GM19023 (cell line): ENCODE results near the gene CRHR2.

Experiments used
- ATAC-seq: cut with Tn5 transposase; IDR thresholded peaks from one replicate; pipeline ENCODE4 v1.9.1; 2021; ENCODE audit warnings: mild to moderate bottlenecking, moderate library complexity; ENCODE audit not compliant: unreplicated experiment

The CRHR2 gene

DNA sequence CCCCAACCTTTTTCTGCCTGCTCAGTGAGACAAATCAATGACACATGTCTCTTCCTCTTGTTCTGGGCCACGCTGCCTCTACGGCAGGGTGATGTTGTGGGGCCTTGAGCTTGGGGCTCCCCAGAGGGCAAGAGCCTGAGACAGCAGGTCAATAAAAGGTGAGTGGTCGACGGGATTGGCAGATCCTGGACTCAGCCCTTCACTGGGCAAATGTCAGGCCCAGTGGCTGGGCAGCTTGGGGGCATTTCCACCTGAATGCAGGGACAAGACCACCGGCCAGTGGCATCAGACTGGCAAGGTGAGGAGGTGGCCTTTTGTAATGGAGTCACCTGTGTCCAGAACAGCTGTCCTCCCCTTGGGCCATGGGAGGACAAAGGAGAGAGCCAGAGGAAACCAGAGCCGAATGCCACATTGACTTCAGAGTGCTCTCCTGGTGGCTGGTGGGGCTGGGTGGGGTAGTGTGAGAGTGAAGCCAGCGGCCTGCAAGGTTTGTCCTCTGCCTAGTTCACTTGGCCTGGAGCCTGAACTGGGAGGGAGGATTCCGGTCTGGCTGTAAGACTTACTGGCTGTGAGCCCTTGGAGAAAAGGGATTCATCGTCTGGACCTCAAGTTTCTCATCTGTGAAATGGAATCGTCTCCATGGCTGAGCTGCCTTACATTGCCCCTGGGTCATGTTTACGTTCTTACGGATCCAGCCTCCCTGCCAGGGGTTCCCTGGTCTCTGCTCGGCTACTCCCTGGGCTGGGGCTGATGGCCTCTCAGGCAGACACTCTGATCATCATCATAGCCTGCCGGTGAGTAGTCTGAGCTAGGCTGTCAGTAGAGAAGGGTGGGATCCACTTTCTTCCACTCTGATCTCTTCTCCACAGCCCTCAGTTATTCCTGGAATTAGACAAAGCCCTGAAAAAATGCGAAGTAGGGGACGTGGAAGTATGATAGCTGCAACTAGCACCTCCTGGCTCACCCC lies 25.4 kb upstream of the CRHR2 start:
- ATAC-seq = no peak

DNA sequence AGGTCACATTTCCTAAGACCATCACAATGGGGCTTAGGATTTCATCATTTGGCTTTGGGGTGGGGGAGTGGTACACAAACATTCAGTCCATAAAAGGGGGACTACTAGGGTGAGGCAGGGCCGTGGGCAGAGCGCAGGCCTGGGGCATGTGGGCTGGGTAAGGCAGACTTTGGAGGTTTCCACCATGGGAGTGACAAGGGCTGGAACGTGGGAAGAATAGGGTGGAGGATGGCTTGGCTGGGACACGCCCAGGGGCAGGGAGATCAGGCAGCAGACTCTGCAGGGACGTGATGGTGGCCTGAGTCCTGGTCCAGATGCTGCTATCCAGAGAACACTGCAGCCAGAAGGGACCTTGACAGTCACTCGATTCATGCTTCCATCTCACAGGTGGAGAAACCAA lies 24.7 kb upstream of the CRHR2 start:
- no peak for ATAC-seq

DNA sequence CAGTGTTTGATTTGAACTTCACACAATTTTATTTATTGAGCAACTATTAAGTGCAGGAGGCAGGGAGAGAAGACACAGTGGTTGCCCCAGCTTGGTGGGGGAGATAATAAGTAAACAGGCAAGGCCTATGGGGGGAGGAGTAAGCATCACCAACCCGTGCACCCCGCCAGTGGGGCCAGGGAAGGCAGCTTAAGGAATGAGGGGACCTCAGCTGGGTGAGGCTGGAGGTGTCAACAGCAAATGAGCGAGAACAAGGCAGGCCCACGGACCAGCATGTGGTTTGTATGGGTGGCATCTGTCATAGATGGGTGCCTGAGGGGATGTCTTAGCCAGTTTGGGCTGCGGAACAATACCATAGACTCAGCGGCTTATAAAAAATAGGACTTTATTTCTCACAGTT lies 24.1 kb upstream of the CRHR2 start:
- no peak for ATAC-seq

DNA sequence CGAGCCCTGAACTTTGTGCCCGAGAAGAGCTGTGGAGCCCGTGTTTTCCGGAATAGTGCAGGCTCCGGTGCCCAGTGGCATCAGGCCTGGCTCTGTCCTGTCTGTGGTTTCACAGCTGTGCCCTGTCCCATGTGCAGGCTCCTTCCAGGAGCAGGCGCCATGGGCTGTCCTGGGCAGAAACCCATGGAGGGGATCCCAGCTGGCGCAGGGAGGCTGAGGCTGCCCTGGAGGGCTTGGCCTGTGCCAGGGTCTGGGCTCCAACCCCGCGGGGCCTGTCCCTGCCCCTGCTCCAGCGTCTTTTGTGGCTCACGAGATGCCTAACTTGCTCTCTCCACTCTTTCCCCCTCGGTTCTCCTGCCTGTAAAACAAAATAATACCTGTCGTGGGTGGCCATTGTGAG lies 23.3 kb upstream of the CRHR2 start:
- ATAC-seq = no peak

DNA sequence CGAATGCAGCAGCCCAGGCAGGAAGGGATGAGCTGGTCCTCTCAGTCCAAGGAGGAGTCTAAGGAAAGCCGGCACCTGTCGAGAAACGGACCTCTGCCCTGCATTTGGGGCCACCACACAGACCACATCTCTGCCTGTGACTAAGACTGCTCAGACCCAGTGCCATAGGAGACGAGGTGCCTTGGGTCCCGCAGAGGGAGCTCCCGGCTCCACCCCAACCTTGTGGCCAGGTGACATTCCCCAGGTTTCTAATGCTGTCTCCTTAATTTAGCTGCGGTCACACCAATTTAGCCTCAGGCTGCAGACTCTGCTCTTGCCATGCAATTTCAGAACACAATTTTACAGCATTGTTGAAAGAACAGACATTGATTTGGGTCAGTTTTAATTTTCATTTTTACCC lies 22.8 kb upstream of the CRHR2 start:
- ATAC-seq = no peak

DNA sequence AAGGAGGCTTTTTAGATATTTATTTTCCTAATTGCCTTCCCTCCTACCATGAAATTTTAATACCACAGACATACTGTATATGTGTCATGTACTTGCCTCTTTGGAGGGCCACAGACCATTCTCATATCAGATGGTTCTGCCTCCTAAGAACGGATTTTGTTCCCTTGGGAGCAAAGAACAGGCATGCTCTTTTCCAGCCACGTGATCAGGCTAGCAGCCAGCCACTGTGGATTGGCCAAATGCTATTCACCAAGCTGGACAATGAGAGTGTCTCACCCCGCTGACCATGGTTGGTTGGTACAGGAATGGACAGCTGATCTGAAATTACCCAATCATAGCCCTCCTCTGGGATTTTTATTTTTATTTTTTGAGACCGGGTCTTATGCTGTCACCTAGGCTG lies 21.5 kb upstream of the CRHR2 start:
- no peak for ATAC-seq

DNA sequence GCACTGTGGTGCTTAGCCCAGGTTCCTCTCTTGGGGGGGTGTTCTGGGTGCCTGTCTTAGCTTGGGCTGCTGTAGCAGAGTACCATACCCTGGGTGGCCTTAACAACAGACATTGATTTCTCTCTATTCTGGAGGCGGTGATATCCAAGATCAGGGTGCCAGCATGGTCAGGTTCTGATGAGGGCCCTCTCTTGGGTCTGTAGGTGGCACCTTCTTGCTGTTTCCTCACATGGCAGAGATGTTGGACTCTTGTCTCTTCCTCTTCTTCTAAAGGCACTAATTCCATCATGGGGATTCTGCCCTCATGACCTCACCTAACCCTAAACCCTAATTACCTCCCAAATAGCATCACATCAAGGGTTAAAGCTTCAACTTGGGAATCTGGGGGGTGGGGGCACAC lies 19.9 kb upstream of the CRHR2 start:
- no peak for ATAC-seq

DNA sequence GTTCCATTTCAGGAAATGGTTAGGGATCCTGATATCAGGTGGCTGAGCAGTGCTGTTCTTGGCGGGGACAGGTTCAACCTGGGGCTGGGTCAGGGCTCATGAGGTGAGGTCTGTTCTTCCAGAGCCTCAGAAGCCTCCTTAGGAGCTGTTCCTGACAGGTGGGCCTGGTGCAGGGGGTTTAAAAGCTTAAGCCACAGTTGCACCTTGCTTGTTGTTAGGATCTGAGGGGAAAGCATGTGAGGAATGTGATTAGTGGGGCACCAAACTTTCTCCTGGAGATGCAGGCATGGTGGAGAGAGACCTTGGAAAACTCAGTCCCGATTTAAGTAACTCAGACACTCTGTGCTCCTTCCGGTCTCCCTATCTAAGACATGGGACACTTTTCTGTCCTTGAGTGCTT lies 18.7 kb upstream of the CRHR2 start:
- ATAC-seq = no peak

DNA sequence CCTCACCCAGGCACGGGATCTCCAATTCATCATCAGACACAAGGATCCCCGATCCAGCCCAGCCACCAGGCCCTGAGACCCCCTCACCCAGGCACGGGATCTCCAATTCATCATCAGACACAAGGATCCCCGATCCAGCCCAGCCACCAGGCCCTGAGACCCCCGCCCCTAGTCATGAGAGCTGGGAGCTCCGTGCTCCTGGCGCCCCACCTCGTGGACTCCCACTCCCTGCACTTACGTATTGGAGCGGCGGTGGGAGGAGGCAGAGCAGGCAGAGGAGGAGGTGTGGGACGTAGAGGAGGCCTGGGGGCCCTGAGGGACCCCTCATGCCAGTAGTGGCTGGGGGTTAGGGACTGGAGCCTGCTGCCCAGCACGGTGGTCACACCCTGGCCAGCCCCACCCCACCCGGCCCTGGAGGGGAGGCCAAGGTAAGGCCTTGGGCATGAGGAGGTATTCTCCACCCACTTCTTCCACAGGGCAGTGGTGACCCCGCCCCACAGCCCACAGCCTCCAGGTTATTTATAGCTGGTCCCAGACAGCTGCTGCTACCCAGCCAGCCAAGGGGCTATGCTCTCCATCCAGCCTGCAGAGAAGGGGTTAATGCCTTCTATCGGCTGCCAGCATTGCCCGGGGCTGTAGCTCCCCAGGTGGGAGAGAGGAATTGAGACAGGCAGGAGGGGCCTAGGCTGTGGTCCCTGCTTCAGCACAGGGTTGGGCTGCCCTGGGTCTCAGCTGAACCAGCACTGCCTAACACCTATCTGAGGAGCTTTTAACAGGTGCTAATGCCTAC lies 17.6 kb upstream of the CRHR2 start:
- no peak for ATAC-seq

DNA sequence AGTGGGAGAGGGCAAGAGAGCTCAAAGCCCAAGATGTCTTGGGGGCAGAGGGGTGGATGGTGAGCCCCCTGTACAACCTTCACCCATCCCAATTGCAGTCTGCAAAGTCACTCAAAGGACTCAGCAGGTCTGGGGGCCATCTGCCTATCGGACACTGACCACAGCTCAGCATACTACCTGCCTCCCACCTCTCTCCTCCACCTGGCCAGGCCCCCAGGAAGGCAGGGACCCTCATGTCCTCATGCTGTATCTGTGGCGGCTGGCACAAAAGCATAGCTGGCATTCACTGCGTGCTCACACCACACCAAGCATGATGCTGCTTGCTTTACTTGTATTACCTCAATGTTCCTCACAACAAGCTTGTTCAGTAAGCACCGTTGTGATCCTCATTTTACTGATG lies 16.2 kb upstream of the CRHR2 start:
- no peak for ATAC-seq

DNA sequence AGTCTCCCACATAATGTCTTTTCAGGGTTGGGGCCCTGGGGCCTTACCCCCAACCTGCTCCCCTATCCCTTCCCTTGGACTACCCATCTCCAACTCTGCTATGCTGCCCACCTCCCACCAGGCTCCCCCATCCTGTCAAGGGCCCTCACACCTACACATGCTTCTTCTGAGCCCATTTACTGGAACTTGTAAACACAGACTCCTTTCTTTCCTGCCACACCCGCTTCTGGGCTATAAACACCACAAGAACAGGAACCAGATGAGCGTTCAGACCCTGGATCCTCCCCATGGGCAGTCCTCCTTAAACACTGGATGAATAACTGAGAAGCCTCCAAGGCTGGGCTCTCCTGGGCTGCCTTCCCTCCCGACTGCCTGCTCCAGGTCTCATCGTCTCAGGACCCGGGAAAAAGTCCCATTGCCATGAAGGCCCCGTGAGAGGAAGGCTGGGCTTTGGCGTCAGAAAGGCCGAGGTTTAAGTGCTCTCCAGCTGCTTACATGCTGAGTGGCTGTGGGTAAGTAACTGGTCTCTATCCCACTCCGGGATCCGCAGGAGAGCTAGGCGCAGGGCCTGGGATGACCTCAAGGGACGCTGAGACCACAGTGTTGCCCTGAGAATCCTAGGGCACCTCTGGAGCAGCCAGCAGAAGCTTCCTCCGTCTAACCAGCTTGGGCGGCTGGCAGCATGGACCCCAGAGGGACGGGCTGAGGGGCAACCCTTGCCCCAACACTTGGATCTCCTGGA lies 15.6 kb upstream of the CRHR2 start:
- no peak for ATAC-seq

DNA sequence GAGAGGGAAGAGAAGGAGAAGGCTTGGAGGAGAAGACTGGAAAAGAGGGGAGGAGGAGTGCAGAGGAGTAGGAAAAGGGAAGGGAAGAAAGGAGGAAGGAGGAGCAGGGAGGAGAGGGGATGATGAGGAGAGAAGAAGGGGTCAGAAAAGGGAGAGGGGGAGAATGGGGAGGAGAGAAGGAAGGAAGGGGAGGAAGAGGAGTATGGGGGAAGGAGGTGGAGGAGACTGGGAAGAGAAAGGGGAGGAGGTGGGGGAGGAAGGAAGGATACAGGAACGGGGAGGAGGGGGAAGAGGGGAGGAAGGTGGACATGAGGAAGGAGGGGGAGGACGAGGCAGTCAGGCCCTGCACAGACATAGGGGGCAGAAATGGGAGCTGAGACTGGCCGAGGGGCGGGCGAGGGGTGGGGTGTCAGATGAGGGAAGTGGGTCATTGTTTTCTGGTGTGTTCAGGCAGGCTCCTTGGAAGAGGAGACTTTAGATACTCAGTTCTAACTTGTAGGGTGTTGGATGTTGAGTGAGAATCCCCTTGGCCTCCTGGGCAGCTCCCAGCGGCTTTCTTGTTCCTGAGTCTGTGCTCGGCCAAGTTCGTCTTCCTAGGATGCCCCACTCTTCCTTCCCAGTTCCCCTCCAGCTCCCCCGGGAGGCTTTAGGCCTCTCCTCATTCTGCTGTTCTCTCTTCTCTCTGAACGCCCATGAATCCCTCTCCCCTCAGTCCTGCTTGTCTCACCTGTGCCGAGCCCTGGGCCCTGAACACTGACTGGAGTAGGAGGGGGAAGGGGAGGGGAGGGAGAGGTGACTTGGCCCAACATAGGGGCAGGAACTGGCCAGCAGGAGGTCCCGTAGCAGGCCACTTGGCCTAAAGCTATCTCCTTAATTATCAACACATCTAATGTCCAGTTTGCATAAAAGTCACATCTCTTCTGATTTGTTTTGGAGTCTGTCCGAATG lies 12.8 kb upstream of the CRHR2 start:
- ATAC-seq = no peak

DNA sequence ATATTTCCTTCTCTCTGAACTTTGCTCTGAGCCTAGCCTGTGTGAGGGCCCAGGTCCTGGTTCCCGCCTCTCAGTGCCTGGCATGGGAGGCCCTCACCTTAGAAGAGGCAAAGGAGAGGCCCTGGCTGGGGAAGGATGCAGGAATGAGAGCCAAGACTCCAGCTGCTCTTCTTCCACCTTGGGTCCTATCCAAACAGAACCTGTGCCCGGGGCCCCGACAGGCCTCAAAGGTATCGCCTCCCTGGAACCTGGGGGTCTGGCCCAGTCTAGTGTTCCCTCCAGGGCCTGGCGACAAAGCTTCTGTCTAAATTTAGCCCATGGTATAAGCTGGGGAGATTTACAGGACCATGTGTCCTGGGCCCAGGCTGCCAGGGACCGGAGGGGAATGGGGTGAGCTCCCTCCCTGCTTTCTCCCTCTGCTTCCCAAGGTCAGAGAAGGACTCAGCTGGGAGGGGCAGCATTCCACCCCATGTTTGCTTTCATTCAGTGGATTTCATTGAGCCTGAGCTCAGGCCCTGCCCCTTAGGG lies 12.0 kb upstream of the CRHR2 start:
- no peak for ATAC-seq

DNA sequence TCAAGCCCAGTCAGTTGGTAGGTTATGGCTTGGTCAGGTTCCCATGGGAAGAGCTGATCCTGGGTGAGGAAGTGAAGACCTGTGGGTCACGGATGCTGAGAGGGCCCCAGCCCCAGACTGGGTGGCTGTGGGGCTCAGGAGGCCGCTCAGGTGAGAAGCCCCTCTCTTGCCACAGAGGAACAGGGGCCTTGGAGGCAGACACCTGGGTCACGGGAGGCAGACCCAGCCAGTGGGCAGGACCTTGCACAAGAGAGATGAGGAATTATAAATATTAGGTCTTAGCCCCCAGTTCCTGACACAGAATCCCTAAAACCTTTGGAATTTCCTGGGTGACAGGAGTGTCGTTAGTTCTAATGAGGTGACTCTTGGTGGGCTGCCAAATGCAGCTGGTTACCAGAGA lies 10.6 kb upstream of the CRHR2 start:
- ATAC-seq = no peak

DNA sequence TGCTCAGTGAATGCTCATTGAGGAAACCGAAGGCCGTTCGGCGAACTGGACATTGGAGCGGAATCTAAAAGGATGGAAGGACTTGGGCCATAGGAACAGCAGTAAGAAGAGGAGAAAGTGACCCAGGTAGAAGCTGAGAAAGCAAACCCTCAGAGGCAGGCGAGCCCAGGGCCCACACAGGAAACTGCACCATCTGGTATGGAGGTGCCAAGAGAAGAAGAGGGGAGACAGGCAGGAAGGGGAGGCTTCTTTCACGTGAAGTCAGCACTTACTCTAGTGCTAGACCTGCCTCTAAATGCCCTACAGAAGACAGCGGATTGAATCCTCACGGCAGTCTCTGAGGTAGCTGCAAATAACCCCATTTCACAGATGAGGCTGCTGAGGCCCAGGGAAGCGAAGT lies 10.2 kb upstream of the CRHR2 start:
- ATAC-seq = no peak

DNA sequence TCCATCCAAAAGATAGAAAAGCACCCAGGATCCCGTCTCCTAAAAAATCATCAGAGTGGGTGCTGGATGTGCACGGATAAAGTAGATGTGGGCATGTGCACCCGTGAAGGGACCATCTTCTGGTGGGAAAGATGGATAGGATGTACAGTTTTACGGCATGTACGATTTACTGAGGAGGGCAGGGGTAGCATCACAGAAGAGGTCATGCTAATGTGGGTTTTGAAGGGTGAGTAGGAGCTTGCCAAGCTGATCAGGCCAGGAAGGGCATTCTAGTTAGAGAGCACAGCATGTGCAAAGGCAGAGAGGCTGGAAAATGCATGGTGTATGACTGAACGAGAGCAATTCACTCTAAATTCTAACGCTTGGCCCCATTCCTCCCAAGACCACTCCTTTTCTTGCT lies 7.8 kb upstream of the CRHR2 start:
- no peak for ATAC-seq

DNA sequence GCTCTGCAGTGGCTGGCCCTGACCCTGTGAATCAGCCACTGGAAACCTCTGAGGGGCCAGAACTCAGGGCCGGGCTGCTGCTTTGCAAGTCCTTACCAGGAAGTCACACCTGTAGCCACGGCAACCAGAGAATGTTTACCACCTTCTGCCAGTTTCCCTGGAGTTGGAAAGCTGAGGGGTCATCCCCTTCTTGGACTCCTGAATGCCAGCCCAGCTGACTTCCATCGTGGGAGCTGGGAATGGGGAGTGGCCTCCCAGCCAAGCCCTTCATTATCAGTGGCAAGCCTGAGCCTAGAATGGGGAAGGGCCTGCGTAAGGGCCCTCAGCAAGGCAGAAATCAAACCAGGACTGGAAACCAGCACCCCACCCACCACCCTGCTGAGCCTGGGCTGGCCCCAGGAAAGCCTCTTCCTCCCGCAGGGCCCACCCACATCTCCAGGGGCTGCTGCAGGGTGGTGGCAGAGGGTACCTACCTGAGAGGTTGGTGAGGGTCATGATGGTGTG lies 6.5 kb upstream of the CRHR2 start:
- no peak for ATAC-seq

DNA sequence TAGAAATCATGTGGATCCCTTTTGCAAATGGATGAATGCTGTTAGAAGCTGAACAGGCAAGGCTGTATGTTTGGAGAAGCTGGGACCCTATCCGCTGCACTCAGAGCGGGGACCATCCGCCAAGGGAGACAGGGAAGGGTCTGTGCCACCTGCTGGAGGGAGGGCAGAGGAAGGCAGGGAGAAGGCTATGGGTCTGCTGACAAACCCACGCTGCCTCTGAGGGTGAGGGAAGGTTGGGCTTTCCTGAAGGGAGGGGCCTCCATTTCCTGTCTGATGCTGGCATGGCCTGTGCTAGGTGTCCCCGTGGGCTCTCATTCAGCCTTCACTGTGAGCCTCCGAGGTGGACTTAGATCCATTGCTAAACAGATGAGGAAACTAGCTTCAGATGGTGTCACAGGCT lies 5.3 kb upstream of the CRHR2 start:
- ATAC-seq = no peak

DNA sequence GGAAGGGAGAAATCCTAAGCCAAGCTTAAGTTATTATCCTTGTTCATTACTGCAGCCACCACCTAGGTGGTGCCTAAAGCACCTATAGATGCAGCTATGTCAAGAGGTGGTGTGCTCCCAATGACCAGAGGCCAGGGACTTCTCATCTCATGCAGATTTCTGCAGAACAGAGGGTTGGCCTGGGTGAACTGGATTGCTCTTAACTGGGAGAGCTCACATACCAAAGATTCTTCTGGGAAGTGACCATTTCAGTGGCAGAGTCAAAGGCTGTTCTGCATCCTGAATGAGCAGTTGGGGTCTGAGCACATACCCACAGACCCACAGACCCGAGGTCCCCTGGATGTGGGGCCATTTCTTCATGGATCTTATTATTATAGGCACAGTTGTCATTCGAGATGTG lies 2.1 kb upstream of the CRHR2 start:
- ATAC-seq = no peak

DNA sequence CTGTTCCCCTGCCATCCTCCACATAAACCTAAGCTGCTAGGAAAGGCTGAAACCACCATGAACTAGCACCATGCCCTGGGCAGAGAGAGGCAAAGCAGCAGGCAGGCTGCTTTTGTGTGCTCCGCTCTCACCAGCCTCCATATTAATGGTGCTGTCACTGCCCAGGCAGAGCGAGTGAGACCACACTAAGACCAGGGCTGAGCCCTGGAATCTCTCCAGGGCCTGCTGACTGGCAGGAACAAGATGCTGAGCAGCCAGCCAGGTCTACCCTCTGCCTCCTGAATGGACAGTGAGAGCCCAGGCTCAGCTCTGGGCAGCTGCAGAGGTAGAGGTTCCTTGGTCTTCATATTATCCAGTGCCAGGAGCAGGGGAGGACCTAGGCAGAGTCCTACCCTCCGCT lies 1.6 kb upstream of the CRHR2 start:
- ATAC-seq = no peak
